ENCODE results near the gene NFIC.

NFIC gene

DNA sequence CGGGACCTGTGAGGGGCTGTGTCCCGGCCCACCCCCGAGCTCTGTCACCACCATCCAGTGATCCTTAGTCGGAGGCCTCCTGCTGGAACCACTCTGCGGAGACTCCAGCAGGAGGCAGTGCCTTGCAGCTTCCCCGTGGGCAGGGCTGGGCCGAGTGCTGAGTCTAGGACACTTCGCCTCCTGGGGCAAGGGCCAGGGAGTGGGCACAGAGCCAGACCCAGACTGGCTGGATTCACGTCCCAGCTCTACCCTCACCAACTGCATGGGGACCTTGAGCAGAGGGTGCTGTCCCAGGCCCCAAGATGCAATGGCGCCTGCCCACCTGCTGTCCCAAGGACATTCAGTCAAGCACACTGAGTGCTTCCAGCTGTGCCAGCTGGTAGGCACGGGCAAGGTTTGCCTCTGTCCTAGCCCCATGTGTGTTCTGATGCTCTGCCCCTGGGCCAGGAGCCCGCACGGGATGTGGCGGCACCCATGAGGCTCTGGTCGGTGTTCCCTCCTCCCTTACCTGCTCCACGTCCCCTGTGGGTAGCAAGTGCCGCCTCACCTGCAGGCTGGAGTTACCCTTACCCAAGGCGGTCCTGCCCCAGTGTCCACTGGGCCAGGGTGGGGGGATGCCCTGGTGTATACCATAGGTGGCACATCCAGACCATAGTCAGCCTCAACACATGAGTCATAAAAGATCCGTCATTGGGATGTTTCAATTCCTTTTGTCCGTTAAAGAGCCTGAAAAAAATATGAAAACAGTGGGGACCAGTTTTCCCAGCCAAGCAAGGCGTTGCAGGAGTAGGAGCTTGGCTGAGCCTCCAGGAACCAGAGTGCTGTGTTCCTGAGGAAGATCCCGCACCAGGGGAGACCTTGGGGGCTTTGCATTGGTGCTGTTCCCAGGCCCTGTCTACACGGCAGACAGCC is 147.1 kb downstream of the NFIC start:
- DNase-seq: no peak

DNA sequence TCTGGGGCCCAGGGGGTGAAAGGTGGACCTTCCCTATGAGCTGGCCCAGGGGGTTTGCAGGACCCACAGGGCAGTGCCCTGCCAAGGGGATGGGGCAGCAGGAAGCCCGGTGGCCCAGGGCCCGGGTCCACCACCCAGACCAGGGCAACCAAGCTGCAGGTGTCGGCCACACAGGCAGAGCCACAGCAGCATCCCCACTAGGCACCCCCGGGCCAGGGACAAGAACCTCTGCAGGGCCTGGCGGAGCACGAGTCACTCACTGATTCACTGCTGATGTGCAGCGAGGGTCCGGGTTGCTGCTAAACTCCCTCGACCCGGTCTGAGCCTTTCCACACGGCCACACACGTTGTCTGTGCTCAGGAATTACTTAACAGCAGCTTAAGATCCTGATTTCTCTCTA is 148.5 kb downstream of the NFIC start:
- DNase-seq: no peak

DNA sequence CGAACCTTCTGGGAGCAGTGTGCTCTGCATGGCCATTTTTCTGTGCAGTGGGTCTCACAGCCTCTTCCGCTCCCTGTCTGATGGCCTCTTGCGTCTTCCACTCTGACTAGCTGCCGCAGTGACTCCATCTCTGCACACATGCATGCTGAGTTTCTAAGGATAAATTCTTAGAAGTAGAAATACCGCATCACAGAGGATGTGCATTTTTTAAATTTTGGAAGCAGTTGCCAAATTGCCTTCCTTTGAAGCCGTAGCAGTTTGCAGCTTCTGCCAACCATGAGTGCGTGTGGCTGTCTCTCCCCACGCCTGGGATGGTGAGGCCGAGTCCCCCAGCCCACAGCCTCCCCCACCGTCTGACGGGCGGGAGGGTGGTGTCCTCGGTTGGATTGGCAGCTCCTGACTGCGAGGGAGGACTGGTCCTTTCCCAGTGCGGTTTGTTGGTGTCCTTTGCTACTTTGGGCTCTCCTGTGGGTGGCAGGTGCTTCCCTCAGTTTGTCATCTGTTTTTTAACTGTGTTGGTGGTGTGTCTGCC is 149.6 kb downstream of the NFIC start:
- no peak for DNase-seq

DNA sequence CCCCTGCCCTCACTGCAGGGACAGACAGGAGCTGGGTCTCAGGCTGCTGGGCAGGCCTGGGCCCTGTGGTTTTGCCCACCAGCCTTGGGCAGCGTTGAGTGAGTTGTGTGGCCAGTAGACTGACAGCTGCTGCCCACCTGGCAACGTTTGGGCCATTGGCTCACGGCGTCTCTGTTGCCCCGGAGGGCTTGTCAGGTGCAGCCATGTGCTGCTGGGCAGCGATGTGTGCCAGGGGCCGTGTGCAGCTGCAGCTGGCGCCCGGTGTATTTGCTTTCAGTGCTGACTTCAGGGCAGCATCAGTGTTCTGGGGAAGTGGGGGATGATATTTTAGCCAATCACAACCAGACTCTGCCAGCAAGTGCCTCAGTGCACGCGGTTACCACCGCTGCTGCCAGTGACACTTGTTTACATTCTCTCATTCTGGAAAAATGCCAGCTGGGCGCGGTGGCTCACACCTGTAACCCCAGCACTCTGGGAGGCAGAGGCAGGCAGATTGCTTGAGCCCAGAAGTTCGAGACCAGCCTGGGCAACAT is 150.4 kb downstream of the NFIC start:
- DNase-seq: no peak

DNA sequence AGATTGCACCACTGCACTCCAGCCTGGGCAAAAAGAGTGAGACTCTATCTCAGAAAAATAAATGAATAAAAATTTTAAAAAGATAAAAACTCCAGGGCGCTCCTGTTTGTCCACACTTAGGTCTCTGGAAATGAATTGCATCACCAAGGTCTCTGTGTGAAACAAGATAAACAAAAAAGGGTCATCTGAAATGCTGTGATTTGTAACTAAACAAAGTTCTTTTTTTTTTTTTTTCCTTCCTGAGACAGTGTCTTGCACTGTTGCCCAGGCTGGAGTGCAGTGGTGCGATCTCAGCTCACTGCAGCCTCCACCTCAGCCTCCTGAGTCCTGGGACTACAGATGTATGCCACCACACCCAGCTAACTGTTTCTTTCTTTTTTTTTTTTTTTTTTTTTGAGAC is 151.3 kb downstream of the NFIC start:
- DNase-seq: no peak

DNA sequence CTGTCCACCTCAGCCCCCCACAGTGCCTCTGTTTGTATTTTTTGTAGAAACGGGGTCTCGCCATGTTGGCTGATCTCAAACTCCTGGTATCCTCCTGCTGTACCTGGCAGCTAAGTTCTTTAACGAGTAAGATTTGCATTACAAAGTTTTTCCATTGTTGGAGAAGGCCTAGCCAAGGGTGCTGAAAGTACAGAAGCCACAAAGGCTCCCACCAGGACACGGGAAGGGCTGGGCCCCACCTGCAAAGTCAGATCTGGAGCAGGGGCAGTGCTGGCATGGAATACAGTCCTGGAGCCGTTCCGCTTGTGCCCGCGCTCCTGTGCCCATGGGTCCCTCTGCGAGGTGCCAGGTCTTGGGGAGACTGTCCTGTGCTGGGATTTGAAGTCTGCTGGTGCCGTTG is 151.9 kb downstream of the NFIC start:
- DNase-seq: no peak

DNA sequence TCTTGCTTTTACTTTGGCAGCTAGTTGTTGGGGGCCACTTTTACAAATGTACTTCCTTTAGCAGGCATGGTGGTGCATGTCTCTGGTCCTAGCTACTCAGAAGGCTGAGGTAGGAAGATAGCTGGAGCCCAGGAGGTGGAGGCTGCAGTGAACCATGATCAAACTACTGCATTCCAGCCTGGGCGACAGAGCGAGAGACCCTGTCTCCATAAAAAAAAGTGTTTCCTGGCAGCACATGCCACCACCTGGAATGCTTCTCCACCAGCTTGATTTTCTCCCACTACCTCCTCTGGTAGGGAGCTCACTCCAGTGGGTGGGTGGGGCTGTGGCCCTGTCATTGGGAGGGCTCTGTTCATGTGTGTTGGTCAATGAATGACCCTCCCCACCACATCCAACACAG is 152.3 kb downstream of the NFIC start:
- no peak for DNase-seq
